Suprapubic skin (tissue), 4 donors: ENCODE measurements around the gene KIRREL3.

Source experiments
- CTCF ChIP-seq, 2 donors: fragments of 200-600 bp in 1 of 2; fragments of 450-650 bp in 1 of 2; sonication (generic) in 1 of 2; IDR thresholded peaks; one replicate each; pipeline ENCODE4 v1.5.1; 2016 to 2019; ENCODE audit warnings: antibody characterized with exemption in 2 of 2, mild to moderate bottlenecking in 1 of 2, moderate library complexity in 1 of 2
- EP300 ChIP-seq: sonication (generic); formaldehyde crosslinking; IDR thresholded peaks from one replicate; pipeline ENCODE4 v1.6.1; 2017; ENCODE audit warnings: antibody characterized with exemption
- POLR2A ChIP-seq, 2 donors: fragments of 450-650 bp; IDR thresholded peaks; one replicate each; pipeline ENCODE4 v1.6.1; 2017; ENCODE audit warnings: antibody characterized with exemption in 2 of 2, mild to moderate bottlenecking in 2 of 2, moderate library complexity in 2 of 2
- POLR2AphosphoS5 ChIP-seq, 3 donors: sonication (generic); formaldehyde crosslinking; IDR thresholded peaks; one replicate each; pipeline ENCODE4 v1.6.1; 2017; ENCODE audit warnings: antibody characterized with exemption in 3 of 3

- no peak for TF ChIP-seq CTCF (IDR thresholded peaks at IDR 0.05)
- TF ChIP-seq POLR2A (IDR thresholded peaks at IDR 0.05) = no peak
- TF ChIP-seq EP300 = no peak
- TF ChIP-seq POLR2AphosphoS5 (IDR thresholded peaks at IDR 0.05) = no peak
Observed at GRCh38 chr11:126592496-126593410, 407.8 kb downstream of the KIRREL3 start.
